Measurements from ENCODE around the gene TXNRD1.

DNA sequence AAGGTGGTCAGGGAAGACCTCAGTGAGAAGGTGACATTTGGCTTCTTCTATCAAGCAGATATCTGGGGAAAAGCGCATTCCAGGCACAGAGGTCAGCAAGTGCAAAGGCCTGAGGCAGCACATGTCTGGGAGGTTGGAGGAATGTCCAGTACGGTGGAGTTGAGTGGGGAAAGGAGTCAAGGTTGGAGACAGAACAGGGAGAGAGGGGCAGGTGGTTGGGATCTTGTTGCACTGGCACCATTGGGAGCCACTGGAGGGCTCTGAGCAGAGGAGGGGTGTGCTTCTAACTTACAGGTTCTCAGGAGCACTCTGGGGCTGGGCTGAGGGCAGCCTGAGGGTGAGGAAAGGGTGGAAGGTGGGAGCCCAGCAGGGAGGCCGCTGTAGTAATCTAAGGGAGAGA, 140.1 kb downstream of the TXNRD1 start:
- TF ChIP-seq CTCF (IDR thresholded peaks at IDR 0.05; ENCODE audit: control extremely low read depth in 1 of 3, insufficient read depth in 1 of 3, low read depth in 1 of 3, low read length in 3 of 3): no peak
- no peak for TF ChIP-seq CEBPB (IDR thresholded peaks at IDR 0.05; ENCODE audit: low read depth, low read length)
- TF ChIP-seq JUN (IDR thresholded peaks at IDR 0.05; ENCODE audit: low read depth, low read length): no peak
- TF ChIP-seq EZH2 (IDR thresholded peaks at IDR 0.05; ENCODE audit: low read depth, low read length, severe bottlenecking): no peak
- no peak for TF ChIP-seq USF2 (IDR thresholded peaks at IDR 0.05; ENCODE audit: low read length)
- TF ChIP-seq TCF12 (IDR thresholded peaks at IDR 0.05; ENCODE audit: low read depth, low read length): no peak
- TF ChIP-seq RXRA (IDR thresholded peaks at IDR 0.05; ENCODE audit: insufficient read depth, low read depth, low read length): no peak
- TF ChIP-seq TEAD4 (IDR thresholded peaks at IDR 0.05; ENCODE audit: low read depth, low read length): no peak
- no peak for TF ChIP-seq SRF (IDR thresholded peaks at IDR 0.05; ENCODE audit: low read depth, low read length)

All from H1 (cell line).